ENCODE data around the gene TNFRSF14. TPM values are rescaled to one million over a fixed set of nuclear protein-coding genes. Genes with fewer than 3 reads are reported as not detected.

Gene TNFRSF14
- total RNA-seq, 1 donor from 2014 or later, result 152 TPM

DNA sequence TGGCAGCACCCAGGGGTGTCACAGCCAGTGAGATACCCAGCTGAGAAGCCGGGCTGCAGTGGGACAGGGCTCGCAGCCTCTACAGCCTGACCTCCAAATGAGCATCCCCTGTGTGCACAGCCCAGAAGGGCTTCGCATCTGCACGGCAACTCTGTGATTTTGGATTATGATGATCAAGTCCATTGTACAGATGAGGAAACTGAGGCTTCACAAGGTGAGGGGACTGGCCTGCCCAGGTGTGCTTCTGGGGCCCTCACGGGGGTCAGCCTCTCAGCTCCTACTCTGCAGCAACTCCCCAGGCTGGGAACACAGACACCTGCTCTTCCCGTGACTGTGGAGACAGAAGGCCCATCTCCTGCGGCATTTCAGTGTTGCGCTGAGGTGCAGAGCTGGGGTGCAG lies 17.3 kb upstream of the TNFRSF14 start:
- intact Hi-C loops (cut with DNase I), result no loop called here
- H3K27ac ChIP-seq, result no peak overlapping the region
- no peak overlapping the region for H3K4me3 ChIP-seq
- H3K9me3 ChIP-seq, result no peaks in the 10 kb centered on the region
- peaks cover 24% of the 10 kb centered on the region for H3K27me3 ChIP-seq (ENCODE audit: low read depth)
- TF ChIP-seq, protein P1, sequence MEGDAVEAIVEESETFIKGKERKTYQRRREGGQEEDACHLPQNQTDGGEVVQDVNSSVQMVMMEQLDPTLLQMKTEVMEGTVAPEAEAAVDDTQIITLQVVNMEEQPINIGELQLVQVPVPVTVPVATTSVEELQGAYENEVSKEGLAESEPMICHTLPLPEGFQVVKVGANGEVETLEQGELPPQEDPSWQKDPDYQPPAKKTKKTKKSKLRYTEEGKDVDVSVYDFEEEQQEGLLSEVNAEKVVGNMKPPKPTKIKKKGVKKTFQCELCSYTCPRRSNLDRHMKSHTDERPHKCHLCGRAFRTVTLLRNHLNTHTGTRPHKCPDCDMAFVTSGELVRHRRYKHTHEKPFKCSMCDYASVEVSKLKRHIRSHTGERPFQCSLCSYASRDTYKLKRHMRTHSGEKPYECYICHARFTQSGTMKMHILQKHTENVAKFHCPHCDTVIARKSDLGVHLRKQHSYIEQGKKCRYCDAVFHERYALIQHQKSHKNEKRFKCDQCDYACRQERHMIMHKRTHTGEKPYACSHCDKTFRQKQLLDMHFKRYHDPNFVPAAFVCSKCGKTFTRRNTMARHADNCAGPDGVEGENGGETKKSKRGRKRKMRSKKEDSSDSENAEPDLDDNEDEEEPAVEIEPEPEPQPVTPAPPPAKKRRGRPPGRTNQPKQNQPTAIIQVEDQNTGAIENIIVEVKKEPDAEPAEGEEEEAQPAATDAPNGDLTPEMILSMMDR (IDR thresholded peaks at IDR 0.05), result no peak
- no peak for ATAC-seq
- H3K36me3 ChIP-seq, result no peaks in the 10 kb centered on the region
- H3K4me1 ChIP-seq, result peaks cover 27% of the 10 kb centered on the region
- DNase-seq, result no peak

DNA sequence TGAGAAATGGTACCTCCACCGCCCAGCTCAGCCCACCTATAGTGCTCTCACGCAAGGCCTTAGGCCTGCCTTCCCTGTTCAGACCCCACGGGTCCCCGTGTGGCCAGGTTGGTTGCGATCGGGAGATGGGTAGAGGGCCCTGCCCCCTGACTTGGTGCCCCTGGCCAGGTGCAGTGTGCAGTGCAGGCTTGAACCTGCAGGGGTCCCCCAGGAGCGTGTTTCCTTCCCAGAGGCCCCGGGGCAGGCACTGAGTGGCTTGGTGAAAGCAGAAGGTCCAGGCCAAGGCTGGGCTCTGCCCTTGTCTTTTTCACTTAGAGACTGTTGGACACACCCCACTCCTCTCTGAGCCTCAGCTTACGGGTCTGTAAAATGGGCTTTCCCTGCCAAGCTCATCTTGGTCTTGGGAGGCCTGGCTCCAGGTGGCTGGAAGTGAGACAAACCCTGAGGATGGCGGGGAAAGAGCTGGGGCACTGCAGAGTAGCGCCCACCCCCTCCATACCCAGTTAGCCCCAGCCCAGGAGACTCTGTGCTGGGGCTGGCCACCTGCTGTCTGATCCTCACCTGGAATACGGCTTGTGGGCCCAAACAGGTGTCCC lies 16.8 kb upstream of the TNFRSF14 start:
- TF ChIP-seq, protein P1 (IDR thresholded peaks at IDR 0.05), result peak; percentile 29
- no peak overlapping the region for H3K27ac ChIP-seq
- H3K36me3 ChIP-seq, result no peaks in the 10 kb centered on the region
- H3K9me3 ChIP-seq, result no peaks in the 10 kb centered on the region
- DNase-seq (no peak), ATAC-seq (no peak)
- H3K4me1 ChIP-seq, result peaks cover 29% of the 10 kb centered on the region
- peaks cover 23% of the 10 kb centered on the region for H3K27me3 ChIP-seq (ENCODE audit: low read depth)
- intact Hi-C loops (cut with DNase I), result no loop called here
- no peak overlapping the region for H3K4me3 ChIP-seq

DNA sequence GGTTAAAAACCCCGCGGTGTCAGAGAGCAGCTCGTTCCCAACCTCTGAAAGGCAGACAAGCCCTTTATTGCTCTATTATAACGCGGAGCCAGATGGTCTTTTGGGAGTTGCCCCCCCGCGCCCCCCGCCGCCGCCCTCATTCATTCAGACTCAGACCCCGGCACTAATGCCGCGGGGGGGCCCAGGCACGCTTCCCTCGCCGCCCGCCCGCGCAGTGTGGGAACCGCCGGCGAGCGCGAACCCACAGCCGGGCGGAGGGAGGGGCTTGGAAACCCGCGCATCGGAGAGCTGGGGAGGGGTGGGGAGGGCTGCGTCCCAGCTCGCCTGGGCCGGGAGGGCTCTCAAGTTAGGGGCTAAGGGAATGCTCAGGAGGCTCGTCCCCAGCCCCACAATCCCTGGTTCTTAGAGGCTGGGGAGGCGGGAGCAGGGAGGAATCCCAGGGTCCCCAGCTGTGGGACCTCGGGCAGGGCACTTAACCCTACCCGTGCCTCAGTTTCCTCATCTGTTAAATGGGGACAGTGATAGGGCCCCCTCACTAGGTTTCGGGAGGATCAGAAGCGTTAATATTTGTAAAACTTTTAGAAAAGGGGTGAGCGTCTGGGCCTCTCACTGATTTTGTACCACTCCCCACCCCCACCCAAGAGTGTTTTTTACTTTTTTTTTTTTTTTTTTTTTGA lies 15.2 kb upstream of the TNFRSF14 start:
- peaks cover 34% of the 10 kb centered on the region for H3K4me1 ChIP-seq
- no peak overlapping the region for H3K4me3 ChIP-seq
- DNase-seq, result no peak
- H3K9me3 ChIP-seq, result no peaks in the 10 kb centered on the region
- no peak for ATAC-seq
- no peaks in the 10 kb centered on the region for H3K36me3 ChIP-seq
- intact Hi-C loops (cut with DNase I), result no loop called here
- peaks cover 21% of the 10 kb centered on the region for H3K27me3 ChIP-seq (ENCODE audit: low read depth)
- TF ChIP-seq, protein P1 (IDR thresholded peaks at IDR 0.05), result no peak
- H3K27ac ChIP-seq, result no peak overlapping the region

DNA sequence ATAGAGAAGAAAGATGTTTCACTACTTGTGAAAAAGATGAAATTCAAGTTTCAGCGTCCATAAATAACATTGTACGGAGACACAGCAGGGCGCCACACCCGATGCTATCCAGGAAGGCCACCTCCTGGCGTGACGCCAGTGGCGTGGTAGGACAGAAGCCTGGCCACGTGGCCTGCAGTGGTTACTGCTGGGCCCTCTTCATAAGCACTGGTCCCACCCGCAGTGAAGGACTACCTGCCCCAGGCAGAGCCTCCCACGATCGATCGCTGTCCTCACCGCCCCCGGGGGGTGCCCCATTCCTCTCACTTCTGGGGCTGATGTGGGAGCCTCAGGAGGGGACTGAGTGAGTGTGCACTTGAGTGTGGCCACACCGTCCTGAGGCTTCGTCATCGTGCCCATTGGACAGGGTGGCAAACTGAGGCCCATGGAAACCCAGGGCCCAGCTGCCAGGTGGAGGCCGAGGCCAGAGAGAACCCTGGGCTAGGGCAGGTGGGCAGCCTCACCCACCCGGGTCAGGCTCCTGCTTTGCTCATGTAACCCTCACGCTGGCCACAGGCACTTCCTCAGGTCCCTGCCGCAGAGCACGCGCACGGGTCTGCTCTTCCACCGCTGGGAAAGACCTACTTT lies 14.4 kb upstream of the TNFRSF14 start:
- ATAC-seq (no peak), DNase-seq (peak; percentile 77)
- intact Hi-C loops (cut with DNase I), result no loop called here
- TF ChIP-seq, protein P1 (IDR thresholded peaks at IDR 0.05), result no peak
- Histone ChIP-seq H3K27ac (no peak overlapping the region), H3K4me1 (peaks cover 40% of the 10 kb centered on the region), H3K4me3 (no peak overlapping the region), H3K9me3 (no peaks in the 10 kb centered on the region), H3K27me3 (ENCODE audit: low read depth) (peaks cover 21% of the 10 kb centered on the region), H3K36me3 (no peaks in the 10 kb centered on the region)

DNA sequence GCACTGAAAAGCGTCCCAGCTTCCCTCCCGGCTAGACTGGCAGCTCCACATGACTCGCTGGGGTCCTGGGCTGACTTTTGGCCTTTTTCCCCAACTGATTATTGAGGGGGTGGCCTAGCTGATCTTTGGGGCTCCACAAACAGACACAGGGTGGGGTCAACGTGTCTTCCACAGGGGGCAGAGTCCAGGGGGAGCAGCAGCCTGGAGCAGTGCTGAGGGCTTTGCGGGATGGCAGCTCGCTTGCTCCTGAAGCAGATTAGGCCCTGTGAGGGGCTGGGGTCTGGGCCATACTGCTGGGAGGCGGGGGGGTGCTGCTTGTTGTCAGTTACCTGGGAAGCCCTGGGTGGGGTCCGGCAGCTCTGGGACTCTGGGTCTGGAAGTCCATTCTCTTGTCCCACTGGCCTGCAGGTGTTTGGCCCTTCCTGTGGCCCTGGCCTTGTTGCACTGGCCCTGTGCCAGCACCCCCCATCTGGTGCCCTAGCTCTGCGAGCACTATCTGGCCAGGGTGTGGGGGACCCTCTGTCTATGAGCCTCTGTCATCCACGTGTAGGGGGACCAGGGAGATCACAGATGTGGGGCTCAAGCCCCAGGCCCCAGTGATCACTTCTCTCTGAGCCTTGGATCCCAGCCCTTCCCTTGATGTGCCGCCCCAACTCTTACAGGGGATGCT lies 13.8 kb upstream of the TNFRSF14 start:
- intact Hi-C loops (cut with DNase I), result no loop called here
- ATAC-seq, result no peak

More for the DNA sequence above, 13.8 kb upstream of the TNFRSF14 start:
- no peaks in the 10 kb centered on the region for H3K36me3 ChIP-seq
- no peaks in the 10 kb centered on the region for H3K9me3 ChIP-seq
- DNase-seq, result no peak
- H3K4me1 ChIP-seq, result peaks cover 45% of the 10 kb centered on the region
- peaks cover 21% of the 10 kb centered on the region for H3K27me3 ChIP-seq (ENCODE audit: low read depth)
- no peak overlapping the region for H3K27ac ChIP-seq
- no peak overlapping the region for H3K4me3 ChIP-seq
- TF ChIP-seq, protein P1 (IDR thresholded peaks at IDR 0.05), result no peak

All from lower lobe of right lung (tissue), 2 donors.